NT2/D1 (cell line): ENCODE results near the gene DOCK11.

Experiments used
- DNase-seq: peaks from one replicate; pipeline ENCODE4 v3.0.0-alpha.2; 2011; ENCODE audit warnings: low read depth, low spot score
- H3K27me3 ChIP-seq: 2 replicates; pipeline ENCODE4 v1.6.0; 2011; ENCODE audit warnings: mild to moderate bottlenecking; ENCODE audit not compliant: insufficient read length, insufficient read depth
- H3K36me3 ChIP-seq: 2 replicates; pipeline ENCODE4 v1.6.1; 2011; ENCODE audit warnings: mild to moderate bottlenecking, low read length, mixed read lengths; ENCODE audit not compliant: insufficient read depth, insufficient read length
- H3K4me1 ChIP-seq: 2 replicates; pipeline ENCODE4 v1.5.1; 2011; ENCODE audit not compliant: insufficient read depth, insufficient read length
- H3K4me3 ChIP-seq: 2 replicates; pipeline ENCODE4 v1.5.1; 2011; ENCODE audit warnings: low read depth; ENCODE audit not compliant: insufficient read length
- H3K9ac ChIP-seq: 2 replicates; pipeline ENCODE4 v1.6.0; 2011; ENCODE audit warnings: low read depth; ENCODE audit not compliant: insufficient read length
- H3K9me3 ChIP-seq: 2 replicates; pipeline ENCODE4 v1.5.1; 2011; ENCODE audit warnings: mild to moderate bottlenecking, low read length; ENCODE audit not compliant: insufficient read depth
- SUZ12 ChIP-seq: IDR thresholded peaks from 2 replicates; pipeline ENCODE4 v1.6.1; 2011; ENCODE audit not compliant: insufficient read length, insufficient read depth; ENCODE audit errors: extremely low read depth
- YY1 ChIP-seq: IDR thresholded peaks from 2 replicates; pipeline ENCODE4 v1.6.1; 2011; ENCODE audit not compliant: insufficient read length, insufficient read depth
- ZNF274 ChIP-seq: IDR thresholded peaks from 2 replicates; pipeline ENCODE4 v1.6.1; 2011; ENCODE audit warnings: mild to moderate bottlenecking, low read depth, low read length

Gene DOCK11

GRCh38 chrX:118564498-118564897 is 68.9 kb downstream of the DOCK11 start:
- no peak overlapping the region for H3K9ac ChIP-seq
- no peaks in the 10 kb centered on the region for H3K9me3 ChIP-seq
- DNase-seq = no peak
- H3K27me3 ChIP-seq = no peaks in the 10 kb centered on the region
- no peak for TF ChIP-seq YY1
- TF ChIP-seq SUZ12 = no peak
- TF ChIP-seq ZNF274 = no peak
- H3K36me3 ChIP-seq = no peaks in the 10 kb centered on the region
- no peak overlapping the region for H3K4me3 ChIP-seq
- H3K4me1 ChIP-seq = no peaks in the 10 kb centered on the region

- DNase-seq = no peak
- H3K9ac ChIP-seq = no peak overlapping the region
- no peaks in the 10 kb centered on the region for H3K36me3 ChIP-seq
- H3K9me3 ChIP-seq = no peaks in the 10 kb centered on the region
- no peaks in the 10 kb centered on the region for H3K27me3 ChIP-seq
- TF ChIP-seq ZNF274 (no peak), YY1 (no peak), SUZ12 (no peak)
- H3K4me3 ChIP-seq = no peak overlapping the region
- no peaks in the 10 kb centered on the region for H3K4me1 ChIP-seq
Measured at GRCh38 chrX:118565853-118566252, 70.2 kb downstream of the DOCK11 start.

- TF ChIP-seq YY1 (no peak), ZNF274 (no peak), SUZ12 (no peak)
- H3K4me1 ChIP-seq = no peaks in the 10 kb centered on the region
- H3K4me3 ChIP-seq = no peak overlapping the region
- DNase-seq = no peak
- H3K9me3 ChIP-seq = no peaks in the 10 kb centered on the region
- no peak overlapping the region for H3K9ac ChIP-seq
- no peaks in the 10 kb centered on the region for H3K36me3 ChIP-seq
- H3K27me3 ChIP-seq = no peaks in the 10 kb centered on the region
Measured at GRCh38 chrX:118566359-118566758, 70.7 kb downstream of the DOCK11 start.

- no peak for TF ChIP-seq SUZ12
- no peak for TF ChIP-seq YY1
- TF ChIP-seq ZNF274 = no peak
- DNase-seq = no peak
- no peaks in the 10 kb centered on the region for H3K9me3 ChIP-seq
- H3K4me3 ChIP-seq = no peak overlapping the region
- H3K4me1 ChIP-seq = no peaks in the 10 kb centered on the region
- H3K9ac ChIP-seq = no peak overlapping the region
- H3K36me3 ChIP-seq = no peaks in the 10 kb centered on the region
- H3K27me3 ChIP-seq = no peaks in the 10 kb centered on the region
Measured at GRCh38 chrX:118569676-118570075, 74.1 kb downstream of the DOCK11 start.

GRCh38 chrX:118570209-118570608 is 74.6 kb downstream of the DOCK11 start:
- Histone ChIP-seq H3K27me3 (no peaks in the 10 kb centered on the region), H3K36me3 (no peaks in the 10 kb centered on the region), H3K9ac (no peak overlapping the region), H3K4me1 (no peaks in the 10 kb centered on the region), H3K9me3 (no peaks in the 10 kb centered on the region), H3K4me3 (no peak overlapping the region)
- no peak for TF ChIP-seq ZNF274
- no peak for TF ChIP-seq SUZ12
- no peak for TF ChIP-seq YY1
- DNase-seq = no peak

- TF ChIP-seq ZNF274 (no peak), YY1 (no peak), SUZ12 (no peak)
- H3K9ac ChIP-seq = no peak overlapping the region
- no peak for DNase-seq
- no peaks in the 10 kb centered on the region for H3K36me3 ChIP-seq
- H3K4me3 ChIP-seq = no peak overlapping the region
- no peaks in the 10 kb centered on the region for H3K4me1 ChIP-seq
- no peaks in the 10 kb centered on the region for H3K9me3 ChIP-seq
- H3K27me3 ChIP-seq = no peaks in the 10 kb centered on the region
Measured at GRCh38 chrX:118571836-118572235, 76.2 kb downstream of the DOCK11 start.

GRCh38 chrX:118574666-118575065 is 79.1 kb downstream of the DOCK11 start:
- no peak for DNase-seq
- H3K36me3 ChIP-seq = no peaks in the 10 kb centered on the region
- no peak for TF ChIP-seq ZNF274
- TF ChIP-seq YY1 = no peak
- no peak for TF ChIP-seq SUZ12

GRCh38 chrX:118577041-118577440 is 81.4 kb downstream of the DOCK11 start:
- no peak overlapping the region for H3K4me3 ChIP-seq
- H3K27me3 ChIP-seq = no peaks in the 10 kb centered on the region
- no peaks in the 10 kb centered on the region for H3K9me3 ChIP-seq
- H3K36me3 ChIP-seq = no peaks in the 10 kb centered on the region
- H3K4me1 ChIP-seq = no peaks in the 10 kb centered on the region
- TF ChIP-seq ZNF274 (no peak), SUZ12 (no peak), YY1 (no peak)
- no peak overlapping the region for H3K9ac ChIP-seq
- DNase-seq = no peak

More at GRCh38 chrX:118574666-118575065, 79.1 kb downstream of the DOCK11 start:
- Histone ChIP-seq H3K4me1 (no peaks in the 10 kb centered on the region), H3K9me3 (no peaks in the 10 kb centered on the region), H3K27me3 (no peaks in the 10 kb centered on the region), H3K4me3 (no peak overlapping the region), H3K9ac (no peak overlapping the region)
